Lower leg skin (tissue), 4 donors: ENCODE data around the gene PROM1. TPM values are rescaled to one million over a fixed set of nuclear protein-coding genes. Genes with fewer than 3 reads are reported as not detected.
A peak's percentile ranks its signal among the peaks of the same experiment; 100 is the strongest.

Source experiments
- DNase-seq, 2 donors: peaks; one replicate each; pipeline ENCODE4 v3.0.0-alpha.2; 2019; ENCODE audit warnings: low spot score in 2 of 2
- H3K4me3 ChIP-seq: fragments of 200-600 bp; sonication (generic); 2 replicates; pipeline ENCODE4 v1.5.1; 2017; ENCODE audit warnings: mild to moderate bottlenecking, low read depth; ENCODE audit not compliant: poor library complexity, severe bottlenecking
- POLR2A ChIP-seq, 2 donors: fragments of 450-650 bp; IDR thresholded peaks; one replicate each; pipeline ENCODE4 v1.6.1; 2016 to 2017; ENCODE audit warnings: antibody characterized with exemption in 2 of 2, mild to moderate bottlenecking in 1 of 2, moderate library complexity in 1 of 2
- WGBS, 2 donors: methylation state at CpG; one replicate each; pipeline ENCODE4 v1.1.5; 2018; 5-methylcytosine and 5-hydroxymethylcytosine counted together
- intact Hi-C: fragments of 100-400 bp; cut with DNase I; formaldehyde crosslinking; loops from one replicate; pipeline ENCODE4 v1.15.0; 2023; ENCODE audit warnings: low total_unique reads
- total RNA-seq, 4 donors: library from RNA; depleted of rRNA; stranded (reverse); fragments of >200 nt; gene quantifications; one replicate each; pipeline ENCODE4 v1.1.0, GENCODE V29; 2016
- TF ChIP-seq, protein P1 (sequence below), 3 donors: fragments of 450-650 bp; IDR thresholded peaks; one replicate each; pipeline ENCODE4 v1.5.1; 2016; ENCODE audit warnings: antibody characterized with exemption in 3 of 3, mild to moderate bottlenecking in 3 of 3, moderate library complexity in 2 of 3

The PROM1 gene
- total RNA-seq, 4 donors from 2014 or later = 1.3 to 7.6 (median 2.9) TPM

DNA sequence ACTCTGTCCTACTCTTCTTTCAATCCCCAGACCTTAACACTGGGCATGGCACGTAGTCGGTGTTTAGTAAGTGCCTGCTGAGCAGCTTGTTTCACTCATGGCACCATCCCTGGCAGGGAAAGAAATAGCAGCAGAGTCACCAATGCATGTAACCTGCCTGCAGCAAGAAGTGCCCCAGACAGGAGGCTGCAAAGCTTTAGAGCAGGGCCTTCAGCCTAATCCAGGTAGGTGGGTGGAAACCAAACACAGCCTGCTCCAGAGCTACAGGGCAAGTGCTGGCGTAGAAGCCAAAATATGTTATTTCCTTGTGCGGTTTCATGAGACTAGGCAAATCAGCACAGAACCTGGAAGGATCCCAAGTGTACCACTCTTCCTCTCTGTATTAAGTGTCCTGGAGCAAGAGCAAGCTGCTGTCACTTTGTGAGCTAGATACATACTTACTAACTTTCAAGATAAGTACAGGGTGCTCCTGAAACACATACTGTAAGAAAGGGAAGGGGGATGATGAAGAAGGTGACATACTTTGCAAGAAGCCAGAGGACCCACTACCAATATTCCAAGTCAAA, 5.5 kb downstream of the PROM1 start:
- intact Hi-C loops = no loop called here
- TF ChIP-seq POLR2A (IDR thresholded peaks at IDR 0.05) = no peak
- TF ChIP-seq, protein P1, sequence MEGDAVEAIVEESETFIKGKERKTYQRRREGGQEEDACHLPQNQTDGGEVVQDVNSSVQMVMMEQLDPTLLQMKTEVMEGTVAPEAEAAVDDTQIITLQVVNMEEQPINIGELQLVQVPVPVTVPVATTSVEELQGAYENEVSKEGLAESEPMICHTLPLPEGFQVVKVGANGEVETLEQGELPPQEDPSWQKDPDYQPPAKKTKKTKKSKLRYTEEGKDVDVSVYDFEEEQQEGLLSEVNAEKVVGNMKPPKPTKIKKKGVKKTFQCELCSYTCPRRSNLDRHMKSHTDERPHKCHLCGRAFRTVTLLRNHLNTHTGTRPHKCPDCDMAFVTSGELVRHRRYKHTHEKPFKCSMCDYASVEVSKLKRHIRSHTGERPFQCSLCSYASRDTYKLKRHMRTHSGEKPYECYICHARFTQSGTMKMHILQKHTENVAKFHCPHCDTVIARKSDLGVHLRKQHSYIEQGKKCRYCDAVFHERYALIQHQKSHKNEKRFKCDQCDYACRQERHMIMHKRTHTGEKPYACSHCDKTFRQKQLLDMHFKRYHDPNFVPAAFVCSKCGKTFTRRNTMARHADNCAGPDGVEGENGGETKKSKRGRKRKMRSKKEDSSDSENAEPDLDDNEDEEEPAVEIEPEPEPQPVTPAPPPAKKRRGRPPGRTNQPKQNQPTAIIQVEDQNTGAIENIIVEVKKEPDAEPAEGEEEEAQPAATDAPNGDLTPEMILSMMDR (IDR thresholded peaks at IDR 0.05) = no peak
- 71 to 79% methylated on average over 4 of the region's 4 CpGs for WGBS, 2 donors
- H3K4me3 ChIP-seq = no peak overlapping the region
- peak in 1 of 2 donors; percentile 53 for DNase-seq

DNA sequence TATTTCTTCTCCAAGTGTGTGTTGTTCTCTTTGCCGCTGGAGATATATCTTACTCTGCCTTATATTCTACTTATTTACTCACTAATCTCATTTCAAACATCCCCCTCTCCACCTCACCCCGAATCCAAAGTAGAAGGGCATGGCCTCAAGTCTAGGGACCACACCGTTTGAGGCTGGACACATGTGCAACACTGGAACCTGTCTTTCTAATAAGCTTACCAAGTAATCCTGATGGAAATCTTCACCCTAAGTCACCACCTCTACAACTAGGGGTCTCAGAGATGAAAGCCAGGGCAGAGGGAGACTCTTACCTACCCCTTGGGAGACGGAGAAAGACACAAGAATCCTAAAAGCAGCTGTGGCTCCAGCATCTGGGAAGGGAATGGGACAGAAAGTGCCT, 6.0 kb downstream of the PROM1 start:
- H3K4me3 ChIP-seq = no peak overlapping the region
- TF ChIP-seq POLR2A (IDR thresholded peaks at IDR 0.05) = no peak
- TF ChIP-seq, protein P1 (IDR thresholded peaks at IDR 0.05) = no peak
- whole genome bisulfite sequencing, 2 donors = 66 to 70% methylated on average over 4 of the region's 4 CpGs
- intact Hi-C loops = no loop called here
- peak in 1 of 2 donors; percentile 21 for DNase-seq

DNA sequence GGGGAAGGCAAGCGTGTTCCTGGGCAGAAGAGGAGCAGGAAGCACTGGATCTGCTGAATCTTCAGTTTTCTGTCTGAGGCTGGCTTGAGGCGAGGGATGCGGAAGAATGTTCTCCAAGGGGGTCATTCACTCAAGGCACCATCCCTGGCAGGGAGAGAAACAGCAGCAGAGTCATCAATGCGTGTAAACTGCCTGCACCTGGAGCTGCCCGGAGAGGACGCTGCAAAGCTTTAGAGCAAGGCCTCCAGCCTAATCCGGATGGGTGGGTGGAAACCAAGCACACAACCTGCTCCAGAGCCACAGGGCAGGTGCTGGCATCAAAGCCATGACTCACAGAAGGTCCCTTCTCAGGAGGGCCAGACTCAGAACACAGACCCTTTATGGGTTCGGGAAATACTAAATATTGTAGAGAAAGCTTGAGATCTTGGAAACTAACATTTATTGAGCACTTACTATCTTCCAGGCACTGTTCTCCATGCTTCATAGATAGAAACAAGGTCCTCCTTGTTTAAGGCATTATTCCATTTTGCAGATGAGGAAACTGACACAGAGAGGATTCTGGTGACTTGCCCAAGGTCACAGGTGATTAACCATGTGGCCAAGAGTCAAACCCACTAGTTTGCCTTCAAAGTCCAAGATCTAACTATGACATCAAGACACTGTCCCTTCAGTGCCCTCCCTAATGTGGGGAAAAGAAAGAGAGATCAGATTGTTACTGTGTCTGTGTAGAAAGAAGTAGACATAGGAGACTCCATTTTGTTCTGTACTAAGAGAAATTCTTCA, 7.7 kb downstream of the PROM1 start:
- 77 to 81% methylated on average over 8 of the region's 8 CpGs for WGBS, 2 donors
- no peak for TF ChIP-seq POLR2A (IDR thresholded peaks at IDR 0.05)
- TF ChIP-seq, protein P1 (IDR thresholded peaks at IDR 0.05) = no peak
- H3K4me3 ChIP-seq = no peak overlapping the region
- no peak for DNase-seq
- intact Hi-C loops = no loop called here

DNA sequence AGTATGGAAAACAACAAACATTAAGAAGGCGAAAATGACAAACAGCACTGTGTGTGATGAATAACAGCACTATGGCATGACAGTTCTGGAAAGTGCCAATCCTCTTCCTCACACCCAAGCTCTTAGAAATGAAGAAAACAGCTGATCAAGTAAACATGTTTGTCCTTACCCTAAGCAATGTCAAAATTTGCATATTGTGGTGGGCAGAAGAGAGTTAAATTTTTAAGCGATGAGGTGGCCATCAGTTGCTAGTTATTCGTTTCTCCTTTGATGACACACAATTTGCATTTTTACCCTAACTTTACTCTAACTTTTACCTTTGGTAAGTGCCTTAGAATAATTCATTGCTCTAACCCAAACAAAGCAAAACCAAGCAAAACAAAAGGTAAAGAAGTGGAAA, 8.8 kb downstream of the PROM1 start:
- H3K4me3 ChIP-seq = no peak overlapping the region
- intact Hi-C loops = no loop called here
- WGBS, 2 donors = 60 to 62% methylated on average over 3 of the region's 3 CpGs
- no peak for DNase-seq
- TF ChIP-seq POLR2A (IDR thresholded peaks at IDR 0.05) = no peak
- TF ChIP-seq, protein P1 (IDR thresholded peaks at IDR 0.05) = no peak

GRCh38 chr4:16072168-16072567, 11.7 kb downstream of the PROM1 start:
- intact Hi-C loops = no loop called here
- no peak for DNase-seq
- H3K4me3 ChIP-seq = no peak overlapping the region
- no peak for TF ChIP-seq POLR2A (IDR thresholded peaks at IDR 0.05)
- TF ChIP-seq, protein P1 (IDR thresholded peaks at IDR 0.05) = no peak
